Sigmoid colon (tissue), 7 donors: ENCODE results near the gene PRM2. TPM values are rescaled to one million over a fixed set of nuclear protein-coding genes. Genes with fewer than 3 reads are reported as not detected.

ENCODE experiments used
- DNase-seq: peaks from one replicate; pipeline ENCODE4 v3.0.0-alpha.2; 2019
- H3K27ac ChIP-seq, 4 donors: fragments of 200-600 bp; sonication (generic); one replicate each; pipeline ENCODE4 v1.5.1; 2016 to 2019; ENCODE audit warnings: mild to moderate bottlenecking in 1 of 4
- H3K27me3 ChIP-seq, 3 donors: fragments of 200-600 bp; sonication (generic); one replicate each; pipeline ENCODE4 v1.5.1; 2019; ENCODE audit warnings: mild to moderate bottlenecking in 1 of 3
- H3K36me3 ChIP-seq, 4 donors: fragments of 200-600 bp; sonication (generic); one replicate each; pipeline ENCODE4 v1.5.1; 2016 to 2019
- H3K4me1 ChIP-seq, 4 donors: fragments of 200-600 bp; sonication (generic); one replicate each; pipeline ENCODE4 v1.5.1; 2017 to 2019
- H3K4me3 ChIP-seq, 4 donors: fragments of 200-600 bp; sonication (generic); one replicate each; pipeline ENCODE4 v1.5.1; 2017 to 2019; ENCODE audit warnings: mild to moderate bottlenecking in 2 of 4, moderate library complexity in 1 of 4
- H3K9me3 ChIP-seq, 4 donors: fragments of 200-600 bp in 3 of 4; sonication (generic) in 3 of 4; one replicate each; pipeline versions ENCODE4 v1.5.1 to v1.6.1; 2013 to 2019
- EP300 ChIP-seq, 4 donors: sonication (generic); formaldehyde crosslinking; IDR thresholded peaks; one replicate each; pipeline ENCODE4 v1.6.1; 2017; ENCODE audit warnings: antibody characterized with exemption in 4 of 4
- POLR2A ChIP-seq, 2 donors: fragments of 450-650 bp; IDR thresholded peaks; one replicate each; pipeline ENCODE4 v1.6.1; 2016; ENCODE audit warnings: antibody characterized with exemption in 2 of 2, mild to moderate bottlenecking in 2 of 2, moderate library complexity in 2 of 2
- POLR2AphosphoS5 ChIP-seq, 4 donors: sonication (generic); formaldehyde crosslinking; IDR thresholded peaks; one replicate each; pipeline ENCODE4 v1.6.1; 2017; ENCODE audit warnings: antibody characterized with exemption in 4 of 4
- WGBS, 2 donors: extraction: QIAGEN DNeasy Blood & Tissue Kit; methylation state at CpG; one replicate each; pipeline ENCODE4 v1.1.7; 2013; 5-methylcytosine and 5-hydroxymethylcytosine counted together
- intact Hi-C: fragments of 100-400 bp; cut with DNase I; formaldehyde crosslinking; loops from one replicate; pipeline ENCODE4 v1.15.1; 2023
- polyA plus RNA-seq, 3 donors: library from polyadenylated mRNA; stranded (reverse); fragments of 200-250 nt; gene quantifications; one replicate each; pipeline ENCODE4 v1.2.3, GENCODE V29; 2013
- total RNA-seq, 4 donors: library from RNA; depleted of rRNA; stranded (reverse); fragments of >200 nt; gene quantifications; one replicate each; pipeline ENCODE4 v1.1.0, GENCODE V29; 2016
- TF ChIP-seq, protein P1 (sequence below), 4 experiments: fragments of 450-650 bp in 3 of 4; fragments of 200-600 bp in 1 of 4; IDR thresholded peaks; one replicate each; pipeline ENCODE4 v1.5.1; 2016 to 2019; ENCODE audit warnings: antibody characterized with exemption in 4 of 4, mild to moderate bottlenecking in 3 of 4, moderate library complexity in 2 of 4
- donor health status: healthy with polysubstance abuse.
- donor health status: Bipolar disorder and iron deficiency.
- donor health status: healthy.

PRM2 gene
- total and polyA plus RNA-seq, 7 donors, result not detected

DNA sequence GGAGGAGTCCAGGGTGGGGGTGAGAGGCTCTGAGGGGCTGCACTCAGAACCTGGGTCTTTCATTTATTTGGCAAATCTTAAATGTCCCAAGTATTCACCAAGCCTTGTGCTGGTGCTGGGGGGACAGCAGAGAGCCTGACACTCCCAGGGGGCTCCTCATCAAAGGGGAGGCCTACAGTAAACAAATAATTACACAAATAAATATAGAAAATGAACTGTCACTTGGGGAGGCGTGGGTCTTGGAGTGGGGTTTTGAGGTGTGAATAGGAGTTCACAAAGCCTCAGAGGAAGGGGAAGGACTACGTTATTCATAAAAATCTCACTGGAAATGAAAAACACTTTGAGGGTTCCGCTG, 20.0 kb upstream of the PRM2 start:
- H3K9me3 ChIP-seq, result no peaks in the 10 kb centered on the region

DNA sequence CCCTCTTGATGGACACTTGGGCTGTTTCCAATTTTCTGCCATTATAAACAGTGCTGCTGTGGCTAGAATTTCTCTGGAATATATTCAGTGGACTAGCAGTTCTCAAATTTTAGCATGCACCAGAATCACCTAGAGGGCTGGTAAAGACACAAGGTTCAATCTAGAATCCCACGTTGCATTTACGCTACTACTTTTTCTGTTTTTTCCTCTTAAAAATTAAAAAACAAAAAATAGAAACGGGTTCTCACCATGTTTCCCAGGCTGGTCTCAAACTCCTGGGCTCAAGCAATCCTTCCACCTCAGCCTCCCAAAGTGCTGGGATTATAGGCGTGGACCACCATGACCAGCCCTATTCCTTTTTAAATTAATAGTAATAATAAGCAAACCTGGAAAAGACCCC, 19.4 kb upstream of the PRM2 start:
- peaks cover 0 to 19% (median 15%) of the 10 kb centered on the region in 4 donors for H3K4me1 ChIP-seq
- intact Hi-C loops, result no loop called here
- H3K27ac ChIP-seq, result no peak overlapping the region
- no peaks in the 10 kb centered on the region for H3K27me3 ChIP-seq
- 92 to 93% methylated on average over 4 of the region's 4 CpGs for WGBS, 2 donors
- no peak overlapping the region for H3K4me3 ChIP-seq
- no peaks in the 10 kb centered on the region for H3K9me3 ChIP-seq
- no peaks in the 10 kb centered on the region for H3K36me3 ChIP-seq
- no peak for DNase-seq
- no peak for TF ChIP-seq POLR2A (IDR thresholded peaks at IDR 0.05)
- no peak for TF ChIP-seq POLR2AphosphoS5 (IDR thresholded peaks at IDR 0.05)
- TF ChIP-seq, protein P1, sequence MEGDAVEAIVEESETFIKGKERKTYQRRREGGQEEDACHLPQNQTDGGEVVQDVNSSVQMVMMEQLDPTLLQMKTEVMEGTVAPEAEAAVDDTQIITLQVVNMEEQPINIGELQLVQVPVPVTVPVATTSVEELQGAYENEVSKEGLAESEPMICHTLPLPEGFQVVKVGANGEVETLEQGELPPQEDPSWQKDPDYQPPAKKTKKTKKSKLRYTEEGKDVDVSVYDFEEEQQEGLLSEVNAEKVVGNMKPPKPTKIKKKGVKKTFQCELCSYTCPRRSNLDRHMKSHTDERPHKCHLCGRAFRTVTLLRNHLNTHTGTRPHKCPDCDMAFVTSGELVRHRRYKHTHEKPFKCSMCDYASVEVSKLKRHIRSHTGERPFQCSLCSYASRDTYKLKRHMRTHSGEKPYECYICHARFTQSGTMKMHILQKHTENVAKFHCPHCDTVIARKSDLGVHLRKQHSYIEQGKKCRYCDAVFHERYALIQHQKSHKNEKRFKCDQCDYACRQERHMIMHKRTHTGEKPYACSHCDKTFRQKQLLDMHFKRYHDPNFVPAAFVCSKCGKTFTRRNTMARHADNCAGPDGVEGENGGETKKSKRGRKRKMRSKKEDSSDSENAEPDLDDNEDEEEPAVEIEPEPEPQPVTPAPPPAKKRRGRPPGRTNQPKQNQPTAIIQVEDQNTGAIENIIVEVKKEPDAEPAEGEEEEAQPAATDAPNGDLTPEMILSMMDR (IDR thresholded peaks at IDR 0.05), result no peak
- TF ChIP-seq EP300 (IDR thresholded peaks at IDR 0.05), result no peak

More for the DNA sequence above, 20.0 kb upstream of the PRM2 start:
- DNase-seq, result no peak
- peak overlapping the region in 1 of 4 donors; percentile 76 for H3K27ac ChIP-seq
- peaks cover 0 to 19% (median 15%) of the 10 kb centered on the region in 4 donors for H3K4me1 ChIP-seq
- H3K4me3 ChIP-seq, result no peak overlapping the region
- TF ChIP-seq POLR2A (IDR thresholded peaks at IDR 0.05) (no peak), POLR2AphosphoS5 (IDR thresholded peaks at IDR 0.05) (no peak), EP300 (IDR thresholded peaks at IDR 0.05) (no peak)
- TF ChIP-seq, protein P1 (IDR thresholded peaks at IDR 0.05), result no peak
- no peaks in the 10 kb centered on the region for H3K36me3 ChIP-seq
- intact Hi-C loops, result no loop called here
- 90% methylated on average over 3 of the region's 3 CpGs for WGBS, 2 donors
- no peaks in the 10 kb centered on the region for H3K27me3 ChIP-seq

DNA sequence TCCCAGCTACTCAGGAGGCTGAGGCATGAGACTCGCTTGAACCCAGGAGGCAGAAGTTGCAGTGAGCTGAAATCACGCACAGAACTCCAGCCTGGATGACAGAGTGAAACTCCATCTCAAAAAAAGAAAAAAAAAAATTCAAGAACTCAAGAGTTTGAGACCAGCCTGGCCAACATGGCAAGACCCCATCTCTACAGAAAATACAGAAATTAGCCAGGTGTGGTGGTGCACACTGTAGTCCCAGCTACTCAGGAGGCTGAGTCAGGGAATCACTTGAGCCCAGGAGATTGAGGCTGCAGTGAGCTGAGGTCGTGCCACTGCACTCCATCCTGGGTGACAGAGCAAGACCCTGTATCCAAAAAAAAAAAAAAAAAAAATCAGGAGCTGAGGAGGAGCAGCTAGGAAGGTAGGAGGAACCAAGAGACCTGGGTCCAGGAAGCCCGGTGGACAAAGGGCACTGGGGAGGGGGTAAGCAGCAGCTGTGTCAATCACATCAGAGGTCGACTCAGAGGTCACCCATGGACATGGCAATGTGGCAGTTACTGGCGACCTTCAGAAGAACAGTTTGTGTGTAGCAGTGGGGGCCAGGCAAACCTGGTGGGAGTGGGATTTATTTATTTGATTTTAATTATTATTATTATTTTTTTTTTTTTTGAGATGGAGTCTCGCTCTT, 15.9 kb upstream of the PRM2 start:
- intact Hi-C loops, result no loop called here
- H3K27me3 ChIP-seq, result no peaks in the 10 kb centered on the region
- TF ChIP-seq POLR2AphosphoS5 (IDR thresholded peaks at IDR 0.05) (no peak), EP300 (IDR thresholded peaks at IDR 0.05) (no peak), POLR2A (IDR thresholded peaks at IDR 0.05) (no peak)
- TF ChIP-seq, protein P1 (IDR thresholded peaks at IDR 0.05), result no peak
- WGBS, 2 donors, result 89 to 90% methylated on average over 7 of the region's 7 CpGs
- no peaks in the 10 kb centered on the region for H3K36me3 ChIP-seq
- H3K27ac ChIP-seq, result no peak overlapping the region
- H3K4me1 ChIP-seq, result peaks cover 0 to 8% (median 7%) of the 10 kb centered on the region in 4 donors
- H3K9me3 ChIP-seq, result no peaks in the 10 kb centered on the region
- H3K4me3 ChIP-seq, result no peak overlapping the region
- DNase-seq, result no peak

DNA sequence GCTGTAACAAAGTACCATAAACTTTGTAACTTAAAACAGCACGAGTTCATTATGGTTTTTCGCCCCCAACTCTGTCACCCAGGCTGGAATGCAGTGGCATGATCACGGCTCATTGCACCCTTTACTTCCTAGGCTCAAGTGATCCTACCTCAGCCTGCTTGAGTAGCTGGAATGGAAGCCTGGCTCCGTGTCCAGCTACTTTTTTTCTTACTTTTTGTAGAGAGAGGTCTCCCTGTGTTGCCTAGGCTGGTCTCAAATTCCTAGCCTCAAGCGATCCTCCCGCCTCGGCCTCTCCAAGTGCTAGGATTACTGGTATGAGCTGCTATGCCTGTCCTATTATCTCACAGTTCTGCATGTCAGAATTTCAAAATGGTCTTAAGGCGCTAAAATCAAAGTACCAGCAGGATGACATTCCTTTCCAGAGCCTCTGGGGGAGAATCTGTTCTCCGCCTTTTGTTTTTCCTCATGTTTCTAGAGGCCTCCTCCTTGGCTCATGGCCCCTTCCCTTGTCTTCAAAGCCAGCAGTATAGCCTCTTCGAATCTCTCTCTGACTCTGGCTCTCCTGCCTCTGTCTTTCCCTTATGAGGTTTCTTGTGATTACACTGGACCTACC, 14.9 kb upstream of the PRM2 start:
- Histone ChIP-seq H3K4me1 (no peaks in the 10 kb centered on the region), H3K4me3 (no peak overlapping the region), H3K27me3 (no peaks in the 10 kb centered on the region), H3K9me3 (no peaks in the 10 kb centered on the region), H3K27ac (no peak overlapping the region), H3K36me3 (no peaks in the 10 kb centered on the region)
- intact Hi-C loops, result no loop called here
- TF ChIP-seq EP300 (IDR thresholded peaks at IDR 0.05), result no peak
- no peak for TF ChIP-seq POLR2AphosphoS5 (IDR thresholded peaks at IDR 0.05)
- no peak for TF ChIP-seq POLR2A (IDR thresholded peaks at IDR 0.05)
- TF ChIP-seq, protein P1 (IDR thresholded peaks at IDR 0.05), result no peak
- 80 to 85% methylated on average over 10 of the region's 10 CpGs for WGBS, 2 donors
- no peak for DNase-seq
